HepG2 (cell line): Measurements from ENCODE around the gene OAF. TPM values are rescaled to one million over a fixed set of nuclear protein-coding genes. Genes with fewer than 3 reads are reported as not detected.

Experiments used
- ARID4A ChIP-seq: sonication (generic); formaldehyde crosslinking; IDR thresholded peaks from 2 replicates; pipeline ENCODE4 v1.5.0; 2020; ENCODE audit warnings: mild to moderate bottlenecking, missing genetic modification reagents, borderline replicate concordance
- DMAP1 ChIP-seq: IDR thresholded peaks from 2 replicates; pipeline ENCODE4 v1.6.1; 2016
- HNF1A ChIP-seq, 2 experiments: sonication (generic) in 1 of 2; formaldehyde crosslinking in 1 of 2; IDR thresholded peaks; 2 replicates each; pipeline versions ENCODE4 v1.4.0 to v1.6.1; 2016 to 2020; ENCODE audit warnings: borderline replicate concordance in 1 of 2, low read depth in 1 of 2, mild to moderate bottlenecking in 1 of 2, missing genetic modification reagents in 1 of 2
- JARID2 ChIP-seq: sonication (generic); formaldehyde crosslinking; IDR thresholded peaks from 2 replicates; pipeline ENCODE4 v1.8.1; 2023; ENCODE audit warnings: missing genetic modification reagents, inconsistent platforms; ENCODE audit not compliant: insufficient replicate concordance
- MTF1 ChIP-seq: sonication (generic); formaldehyde crosslinking; IDR thresholded peaks from 2 replicates; pipeline ENCODE4 v1.5.0; 2020; ENCODE audit warnings: missing genetic modification reagents
- PAWR ChIP-seq: sonication (generic); formaldehyde crosslinking; IDR thresholded peaks from 2 replicates; pipeline ENCODE4 v1.4.0; 2020; ENCODE audit warnings: missing genetic modification reagents, mild to moderate bottlenecking, borderline replicate concordance
- PCBP1 ChIP-seq: fragments of 200-400 bp; formaldehyde crosslinking; IDR thresholded peaks from 2 replicates; pipeline ENCODE4 v1.6.1; 2017; ENCODE audit warnings: mild to moderate bottlenecking, low read depth, low read length, borderline replicate concordance
- RNF219 ChIP-seq: sonication (generic); formaldehyde crosslinking; IDR thresholded peaks from 2 replicates; pipeline ENCODE4 v1.5.0; 2020; ENCODE audit warnings: mild to moderate bottlenecking, missing genetic modification reagents
- STAT6 ChIP-seq: sonication (generic); formaldehyde crosslinking; IDR thresholded peaks from 2 replicates; pipeline ENCODE4 v1.4.0; 2020; ENCODE audit warnings: missing genetic modification reagents, mild to moderate bottlenecking, borderline replicate concordance
- U2AF2 ChIP-seq: fragments of 200-400 bp; formaldehyde crosslinking; IDR thresholded peaks from 2 replicates; pipeline ENCODE4 v1.6.1; 2017; ENCODE audit warnings: low read depth, mild to moderate bottlenecking, low read length
- ZBTB43 ChIP-seq: sonication (generic); formaldehyde crosslinking; conservative IDR thresholded peaks from 2 replicates; pipeline ENCODE4 v1.4.0; 2020; ENCODE audit warnings: missing genetic modification reagents
- ZMAT3 ChIP-seq: sonication (generic); formaldehyde crosslinking; conservative IDR thresholded peaks from 2 replicates; pipeline ENCODE4 v1.7.0; 2021; ENCODE audit warnings: missing genetic modification reagents
- ZNF737 ChIP-seq: sonication (generic); formaldehyde crosslinking; IDR thresholded peaks from 2 replicates; pipeline ENCODE4 v1.5.0; 2020; ENCODE audit warnings: missing genetic modification reagents, mild to moderate bottlenecking, borderline replicate concordance
- ZNF883 ChIP-seq: sonication (generic); formaldehyde crosslinking; IDR thresholded peaks from 2 replicates; pipeline ENCODE4 v1.5.1; 2020; ENCODE audit warnings: mild to moderate bottlenecking, missing genetic modification reagents; ENCODE audit errors: not compliant biosample characterization
- polyA plus RNA-seq, 8 experiments: library from polyadenylated mRNA; depleted of rRNA in 3 of 8; stranded (reverse) in 7 of 8; unstranded in 1 of 8; fragments of >200 nt; fragmentation: Illumina TruSeq in 4 of 8; extraction: Trizol in 4 of 8; gene quantifications; 2 replicates each; pipeline versions ENCODE4 v1.2.1 to v1.2.3, GENCODE V29; 2011 to 2016; ENCODE audit warnings: low read depth in 4 of 8, missing spikeins in 1 of 8, mixed read lengths in 1 of 8; ENCODE audit not compliant: insufficient read depth in 1 of 8
- total RNA-seq, 5 experiments: library from RNA; depleted of rRNA; stranded (reverse); fragments of >200 nt; fragmentation: Illumina TruSeq; extraction: Trizol; gene quantifications; 2 replicates each; pipeline ENCODE4 v1.2.3, GENCODE V29; 2016; ENCODE audit warnings: low read depth in 1 of 5

The OAF gene
- total and polyA plus RNA-seq, 2 of the 13 experiments (the other 11 are each of a cell fraction or from before 2014, with no cell fraction given), result 63.7 to 94.6 TPM

GRCh38 chr11:120198403-120198786 lies 12.4 kb upstream of the OAF start (continued):
- TF ChIP-seq ZBTB43, result peak; percentile 68
- no peak for TF ChIP-seq MTF1 (CRISPR knock-in tag)
- no peak for TF ChIP-seq STAT6 (CRISPR knock-in tag)
- no peak for TF ChIP-seq HNF1A (IDR thresholded peaks at IDR 0.05; ENCODE audit: low read depth)
- no peak for TF ChIP-seq HNF1A (CRISPR knock-in tag; IDR thresholded peaks at IDR 0.05; ENCODE audit: borderline replicate concordance)
- no peak for TF ChIP-seq RNF219 (CRISPR knock-in tag)
- no peak for TF ChIP-seq U2AF2
- TF ChIP-seq JARID2 (CRISPR knock-in tag), result no peak
- TF ChIP-seq ZNF737, result no peak
- TF ChIP-seq ZNF883 (CRISPR knock-in tag), result no peak
- no peak for TF ChIP-seq PAWR (CRISPR knock-in tag)
- peak; percentile 39; the same call in 1 of the 2 replicates for TF ChIP-seq DMAP1
- TF ChIP-seq ZMAT3 (CRISPR knock-in tag), result no peak
- no peak for TF ChIP-seq PCBP1
- TF ChIP-seq ARID4A, result no peak
